ENCODE measurements around the gene GLIS2. TPM values are rescaled to one million over a fixed set of nuclear protein-coding genes. Genes with fewer than 3 reads are reported as not detected.
A peak's percentile ranks its signal among the peaks of the same experiment; 100 is the strongest.

GLIS2 gene
- total and polyA plus RNA-seq, 2 donors (not counting 1 experiment from before 2014, with no cell fraction given): 4.0 to 6.0 TPM

GRCh38 chr16:4319454-4320421, 3.9 kb downstream of the GLIS2 start:
- peaks cover 4% of the 10 kb centered on the region for H3K36me3 ChIP-seq (ENCODE audit: control insufficient read depth, insufficient read depth, low read length)
- H2AFZ ChIP-seq (ENCODE audit: low read length): no peak overlapping the region
- peaks cover 36% of the 10 kb centered on the region for H3K4me1 ChIP-seq (ENCODE audit: control insufficient read depth, extremely low read depth, insufficient read depth, low read length)
- H3K9ac ChIP-seq (ENCODE audit: insufficient read depth, low read length): peak overlapping the region; percentile 7
- no peak for TF ChIP-seq EZH2 (IDR thresholded peaks at IDR 0.05; ENCODE audit: low read length, missing control alignments)
- no peak for TF ChIP-seq CTCF (conservative IDR thresholded peaks at IDR 0.05 in 1 of 2, IDR thresholded peaks at IDR 0.05 in 1 of 2; ENCODE audit: low read depth in 1 of 2, low read length in 2 of 2)
- no peaks in the 10 kb centered on the region for H3K27me3 ChIP-seq (ENCODE audit: control insufficient read depth, insufficient read depth, low read length)
- H3K27ac ChIP-seq (ENCODE audit: insufficient read depth, low read length): no peak overlapping the region
- DNase-seq (ENCODE audit: low read depth in 2 of 2): no peak
- no peaks in the 10 kb centered on the region for H3K9me3 ChIP-seq (ENCODE audit: control insufficient read depth, insufficient read depth, low read depth, low read length)
- no peaks in the 10 kb centered on the region for H4K20me1 ChIP-seq (ENCODE audit: control insufficient read depth, extremely low read depth, insufficient read depth, low read length)
- H3K4me2 ChIP-seq (ENCODE audit: extremely low read depth, insufficient read depth, low read length): peak overlapping the region; percentile 25
- H3K79me2 ChIP-seq (ENCODE audit: control insufficient read depth, insufficient read depth, low read length): peaks cover 84% of the 10 kb centered on the region
- H3K4me3 ChIP-seq (replicated peaks in 1 of 4; ENCODE audit: control extremely low read depth in 1 of 4, insufficient read depth in 1 of 4, low read depth in 3 of 4, low read length in 4 of 4): peak overlapping the region in 1 of 4 experiments; percentile 91

- Histone ChIP-seq H3K79me2 (ENCODE audit: control insufficient read depth, insufficient read depth, low read length) (peaks cover 93% of the 10 kb centered on the region), H3K4me1 (ENCODE audit: control insufficient read depth, extremely low read depth, insufficient read depth, low read length) (peaks cover 36% of the 10 kb centered on the region), H3K27ac (ENCODE audit: insufficient read depth, low read length) (no peak overlapping the region), H3K9me3 (ENCODE audit: control insufficient read depth, insufficient read depth, low read depth, low read length) (no peaks in the 10 kb centered on the region), H3K4me3 (replicated peaks in 1 of 4; ENCODE audit: control extremely low read depth in 1 of 4, insufficient read depth in 1 of 4, low read depth in 3 of 4, low read length in 4 of 4) (peak overlapping the region in 1 of 4 experiments; percentile 25), H2AFZ (ENCODE audit: low read length) (no peak overlapping the region), H4K20me1 (ENCODE audit: control insufficient read depth, extremely low read depth, insufficient read depth, low read length) (no peaks in the 10 kb centered on the region), H3K27me3 (ENCODE audit: control insufficient read depth, insufficient read depth, low read length) (no peaks in the 10 kb centered on the region), H3K9ac (ENCODE audit: insufficient read depth, low read length) (no peak overlapping the region), H3K36me3 (ENCODE audit: control insufficient read depth, insufficient read depth, low read length) (peaks cover 4% of the 10 kb centered on the region), H3K4me2 (ENCODE audit: extremely low read depth, insufficient read depth, low read length) (no peak overlapping the region)
- no peak for TF ChIP-seq CTCF (conservative IDR thresholded peaks at IDR 0.05 in 1 of 2, IDR thresholded peaks at IDR 0.05 in 1 of 2; ENCODE audit: low read depth in 1 of 2, low read length in 2 of 2)
- TF ChIP-seq EZH2 (IDR thresholded peaks at IDR 0.05; ENCODE audit: low read length, missing control alignments): no peak
- DNase-seq (ENCODE audit: low read depth in 2 of 2): no peak
Observed at GRCh38 chr16:4320571-4321137, 4.8 kb downstream of the GLIS2 start.

All from fibroblast of lung (primary cell).